Measurements from ENCODE around the gene MCUR1. TPM values are rescaled to one million over a fixed set of nuclear protein-coding genes. Genes with fewer than 3 reads are reported as not detected.

MCUR1 gene
- total and polyA plus RNA-seq, 2 of the 13 experiments (the other 11 are each of a cell fraction or from before 2014, with no cell fraction given): 8.0 to 29.6 TPM

GRCh38 chr6:13813621-13814175 lies 659 bp downstream of the MCUR1 start:
- Histone ChIP-seq H2AFZ (ENCODE audit: low read length) (peak overlapping the region; percentile 49), H4K20me1 (ENCODE audit: insufficient read depth, low read length) (no peaks in the 10 kb centered on the region), H3K4me1 (ENCODE audit: insufficient read depth, low read length) (peaks cover 51% of the 10 kb centered on the region), H3K4me3 (replicated peaks in 1 of 3; ENCODE audit: insufficient read depth in 1 of 3, low read depth in 2 of 3, low read length in 3 of 3) (peak overlapping the region; percentile 74 to 92 (median 84)), H3K36me3 (replicated peaks in 1 of 2; ENCODE audit: control insufficient read depth in 1 of 2, insufficient read depth in 2 of 2, low read length in 2 of 2) (peaks cover 0 to 2% of the 10 kb centered on the region in 2 experiments; a peak in 2 of 5 replicates), H3K9ac (ENCODE audit: insufficient read depth, low read depth, low read length) (peak overlapping the region; percentile 84), H3K4me2 (ENCODE audit: low read depth, low read length) (peak overlapping the region; percentile 83), H3K27me3 (ENCODE audit: control insufficient read depth in 1 of 2, insufficient read depth in 2 of 2, low read length in 2 of 2) (no peaks in the 10 kb centered on the region), H3K9me3 (ENCODE audit: low read length) (no peaks in the 10 kb centered on the region), H3K27ac (ENCODE audit: extremely low read length, insufficient read depth, low read length) (peak overlapping the region; percentile 94), H3K79me2 (ENCODE audit: insufficient read depth, low read length) (peaks cover 36% of the 10 kb centered on the region)
- no TSS peak for BruUV-seq (replicated peaks)
- ATAC-seq: peak; percentile 86
- intact Hi-C loops (cut with micrococcal nuclease; ENCODE audit: unreplicated experiment): loop anchor here (5.0 kb wide), 2 partner anchors 101 to 241 kb away; partner anchors contain the start of genes RANBP9 and SIRT5
- no peak for FAIRE-seq
- POLR2A ChIA-PET: interaction anchor here (0.6 to 2.2 kb wide), 16 partner anchors 9 to 1541 kb away, joined by 3 to 29 read pairs (median 4); partner anchors contain the start of gene SIRT5
- 1% methylated on average over 18 of the region's 56 CpGs for WGBS (ENCODE audit: low lambda C conversion rate)
- in situ Hi-C loops (cut with HindIII; ENCODE audit: extremely low pct_ligation_motif_present, low pct_unique_long_range_greater_than_20kb): no loop called here
- peak; percentile 84 for DNase-seq (ENCODE audit: low spot score)
- CTCF ChIA-PET (ENCODE audit: low intra/inter-chr PET ratio, low total read pairs): no interaction called here
- TF ChIP-seq GPBP1L1 (CRISPR knock-in tag; IDR thresholded peaks at IDR 0.05) (no peak), ZFP62 (CRISPR knock-in tag; IDR thresholded peaks at IDR 0.05) (no peak), ZNF407 (CRISPR knock-in tag; IDR thresholded peaks at IDR 0.05; ENCODE audit: not compliant biosample characterization) (peak; percentile 89), ZBTB2 (CRISPR knock-in tag; IDR thresholded peaks at IDR 0.05; ENCODE audit: low read depth) (no peak), DR1 (CRISPR knock-in tag; IDR thresholded peaks at IDR 0.05) (0 out of 2 replicates have a peak, but pooled peaks have one; percentile 29), NCOA1 (CRISPR knock-in tag; IDR thresholded peaks at IDR 0.05) (0 out of 2 replicates have a peak, but pooled peaks have one; percentile 70), ZBTB43 (CRISPR knock-in tag; conservative IDR thresholded peaks at IDR 0.05) (no peak; the same call in 1 of the 2 replicates), TEAD3 (CRISPR knock-in tag; optimal IDR thresholded peaks at IDR 0.05; ENCODE audit: borderline replicate concordance) (peak; percentile 77), SRSF9 (IDR thresholded peaks at IDR 0.05; ENCODE audit: borderline replicate concordance, insufficient read depth, low read depth, low read length, poor library complexity, severe bottlenecking) (no peak), SP1 (IDR thresholded peaks at IDR 0.05) (no peak), SP1 (CRISPR knock-in tag; IDR thresholded peaks at IDR 0.05) (peak; percentile 44; the same call in 1 of the 2 replicates)

Measured in HepG2 (cell line).